Dermis microvascular lymphatic vessel endothelial cell (primary cell): Measurements from ENCODE around the gene BAG3. TPM values are rescaled to one million over a fixed set of nuclear protein-coding genes. Genes with fewer than 3 reads are reported as not detected.
"Not testable (repeated sequence)": the region's sequence is repeated elsewhere in the genome, so short reads cannot be mapped to it uniquely, and the experiment has no call there.

Source experiments
- DNase-seq, 2 donors: peaks; one replicate each; pipeline versions ENCODE4 v3.0.0 to v3.0.0-alpha.2; 2010; ENCODE audit warnings: low read depth in 2 of 2
- total RNA-seq: library from RNA; depleted of rRNA; stranded (reverse); fragments of >200 nt; gene quantifications from 2 replicates; pipeline ENCODE4 v1.2.1, GENCODE V29; 2014

Gene BAG3
- total RNA-seq = 4.9 and 8.3 TPM in 2 replicates

DNA sequence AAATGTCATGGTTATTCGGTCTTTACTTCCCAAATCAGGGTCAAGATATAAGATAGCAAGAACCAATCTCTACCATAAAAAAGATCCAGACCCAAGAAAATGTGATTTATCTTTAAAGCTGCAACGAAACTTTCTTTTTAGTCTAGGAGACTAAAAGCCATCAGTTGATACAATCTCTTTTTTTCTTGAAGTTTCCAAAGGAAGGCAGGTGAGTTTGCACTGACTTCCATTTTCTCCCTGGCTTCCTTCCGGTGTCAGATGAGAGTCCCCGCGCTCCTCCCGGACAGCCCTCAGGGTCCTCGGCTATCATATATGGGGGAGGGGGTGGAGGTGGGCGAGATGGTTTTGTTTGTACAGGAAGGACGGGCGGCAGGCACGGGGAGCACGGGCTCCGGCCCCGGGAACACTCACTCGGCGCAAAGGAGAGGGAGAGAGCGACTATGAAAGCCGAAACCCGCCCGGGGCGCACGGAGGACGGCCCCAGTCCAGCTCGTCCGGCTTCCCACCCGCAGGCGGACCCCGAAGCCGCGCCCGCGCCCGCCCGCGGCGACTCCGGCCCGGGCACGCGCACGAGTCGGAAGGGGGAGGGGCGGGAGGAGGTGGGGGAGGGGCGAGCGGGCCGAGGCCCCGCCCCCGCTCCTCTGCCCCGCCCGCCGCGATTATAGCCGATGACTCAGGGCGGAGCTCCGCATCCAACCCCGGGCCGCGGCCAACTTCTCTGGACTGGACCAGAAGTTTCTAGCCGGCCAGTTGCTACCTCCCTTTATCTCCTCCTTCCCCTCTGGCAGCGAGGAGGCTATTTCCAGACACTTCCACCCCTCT lies at the start of gene BAG3:
BAG3 (plus strand) TSS at position 689 of the 822 bp plus-strand sequence. CDS start 296 bp downstream, outside the sequence.
- peak; percentile 59 to 92 for DNase-seq

DNA sequence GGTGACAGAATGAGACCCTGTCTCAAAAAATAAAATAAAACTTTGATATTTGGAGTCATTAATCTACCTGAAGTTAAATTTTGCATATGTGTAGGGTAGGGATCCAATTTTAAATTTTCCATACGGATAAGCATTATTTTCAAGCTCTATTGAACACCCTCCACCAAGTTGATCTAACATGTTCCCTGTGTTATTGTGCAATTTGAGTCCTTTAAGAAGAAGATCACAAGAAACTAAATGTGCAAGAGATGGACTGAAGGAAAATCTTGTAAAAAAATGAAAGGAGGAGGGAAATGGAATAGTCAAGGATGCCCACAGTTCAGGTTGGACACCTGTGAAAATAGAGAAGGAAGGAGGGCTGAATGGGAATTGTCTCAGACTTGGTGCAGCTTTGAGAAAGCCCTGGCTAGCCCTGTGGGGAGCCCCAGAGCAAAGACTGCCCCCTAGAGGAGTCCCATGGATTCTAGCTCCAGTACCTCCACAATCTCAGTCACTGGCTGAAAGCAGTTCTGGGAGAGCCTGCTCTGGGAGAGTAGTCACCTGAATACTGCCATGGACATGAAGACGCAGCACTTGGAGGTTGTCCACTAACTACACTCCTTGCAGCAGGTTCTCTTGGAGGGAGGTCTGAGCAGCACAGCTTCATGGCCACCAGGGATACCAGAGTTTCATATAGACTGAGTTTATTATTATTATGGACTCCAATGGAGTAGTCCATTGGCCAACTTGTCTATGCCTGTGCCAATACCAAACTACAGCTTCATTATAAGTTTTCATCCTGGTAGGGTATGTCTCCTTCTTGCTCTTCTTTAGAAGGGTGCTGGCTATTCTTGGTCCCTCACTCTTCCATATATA lies 48.7 kb upstream of the BAG3 start:
- peak in 1 of 2 donors; percentile 46 for DNase-seq

DNA sequence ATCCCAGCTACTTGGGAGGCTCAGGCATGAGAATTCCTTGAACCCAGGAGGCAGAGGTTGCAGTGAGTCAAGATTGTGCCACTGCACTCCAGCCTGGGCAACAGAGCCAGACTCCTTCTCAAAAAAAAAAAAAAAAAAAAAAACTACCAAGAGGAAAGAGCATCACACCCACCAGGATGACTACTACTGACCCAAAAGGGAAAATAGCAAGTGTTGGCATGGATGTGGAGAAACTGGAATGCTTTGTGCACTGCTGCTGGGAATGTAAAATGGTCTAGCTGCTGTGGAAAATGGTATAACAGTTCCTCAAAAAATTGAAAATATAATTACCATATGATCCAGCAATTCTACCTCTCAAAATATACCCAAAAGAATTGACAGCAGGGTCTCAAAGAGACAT lies 46.7 kb upstream of the BAG3 start:
- DNase-seq = no peak

DNA sequence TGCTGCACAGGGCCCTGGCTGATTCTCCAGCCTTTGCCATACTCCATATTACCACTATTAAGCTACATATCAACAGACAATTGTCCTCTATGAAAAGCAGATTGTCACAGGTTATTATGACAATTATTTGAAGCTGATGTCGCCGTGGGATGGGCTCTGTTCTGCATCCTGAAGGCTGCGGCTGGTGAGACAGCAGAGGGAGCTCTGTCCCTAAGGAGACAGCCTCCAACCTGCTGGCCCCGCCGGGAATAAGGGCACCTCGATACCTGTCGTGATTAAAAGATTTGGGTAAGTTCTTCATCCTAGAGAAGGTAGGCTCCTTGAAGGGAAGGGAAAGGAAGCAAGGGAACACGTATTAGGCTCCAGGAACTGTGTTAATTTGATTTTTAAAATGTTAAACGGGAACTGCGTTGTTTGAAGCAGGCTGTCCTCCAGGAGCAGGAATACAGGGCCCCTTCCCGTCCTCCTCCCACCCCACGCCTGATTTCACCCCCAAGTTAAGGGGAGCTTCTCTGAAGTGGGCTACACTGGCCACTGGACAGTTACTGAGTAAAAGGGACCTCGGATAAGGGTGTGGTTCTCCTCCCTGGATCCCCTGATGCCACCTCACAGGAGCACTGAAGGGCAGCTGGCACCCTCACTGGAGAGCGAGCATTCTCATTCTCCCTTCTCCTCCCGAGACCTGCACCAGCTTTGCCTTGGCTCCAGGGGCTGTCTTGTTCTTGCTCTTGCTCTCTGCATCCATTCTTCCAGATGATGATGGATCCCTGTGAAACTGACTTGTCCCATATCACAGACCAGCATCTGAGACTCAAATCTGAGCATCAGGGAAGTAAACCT lies 42.6 kb upstream of the BAG3 start:
- peak; percentile 15 to 55 for DNase-seq

DNA sequence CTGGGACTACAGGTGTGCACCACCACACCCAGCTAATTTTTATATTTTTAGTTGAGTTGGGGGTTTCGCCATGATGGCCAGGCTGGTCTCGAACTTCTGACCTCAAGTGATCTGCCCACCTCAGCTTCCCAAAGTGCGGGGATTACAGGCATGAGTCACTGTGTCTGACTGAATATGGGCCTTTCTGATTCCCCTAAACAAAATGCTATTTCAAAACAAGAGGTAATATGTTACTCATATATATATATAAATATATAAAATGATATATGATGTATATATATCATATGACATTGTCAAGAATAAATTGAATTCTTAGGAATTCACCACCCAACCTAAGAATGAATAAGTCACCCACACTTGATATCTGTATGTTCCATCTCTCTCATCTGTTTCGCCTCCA lies 41.7 kb upstream of the BAG3 start:
- no peak for DNase-seq

DNA sequence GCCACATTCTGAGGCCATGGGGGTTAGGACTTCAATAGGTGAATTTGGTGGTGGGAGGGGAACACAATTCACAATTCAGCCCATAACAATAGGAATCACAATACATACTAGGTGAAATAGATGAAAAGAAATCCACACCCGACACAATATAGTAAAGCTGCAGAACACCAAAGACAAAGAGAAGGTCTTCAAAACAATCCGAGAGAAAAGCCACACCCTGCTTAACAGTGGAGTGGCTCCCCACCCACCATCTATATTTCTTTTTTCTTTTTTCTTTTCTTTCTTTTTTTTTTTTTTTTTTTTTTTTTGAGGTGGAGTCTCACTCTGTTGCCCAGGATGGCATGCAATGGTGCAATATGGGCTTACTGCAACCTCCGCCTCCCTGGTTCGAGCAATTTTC lies 39.7 kb upstream of the BAG3 start:
- no peak for DNase-seq

DNA sequence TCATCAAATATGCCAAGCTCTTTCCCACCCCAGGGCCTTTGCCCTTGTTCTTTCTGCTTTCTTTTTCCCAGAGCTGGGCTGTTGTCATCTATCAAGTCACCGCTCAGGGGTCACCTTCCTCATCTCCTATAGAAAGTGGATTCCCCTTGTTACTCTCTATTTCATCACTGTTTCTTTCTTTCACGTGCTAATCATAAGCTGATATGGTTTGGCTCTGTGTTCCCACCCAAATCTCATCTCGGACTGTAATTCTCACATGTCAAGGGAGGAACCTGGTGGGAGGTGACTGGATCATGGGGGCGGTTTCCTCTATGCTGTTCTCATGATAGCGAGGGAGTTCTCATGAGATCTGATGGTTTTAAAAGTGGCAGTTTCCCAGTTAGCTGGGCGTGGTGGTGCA lies 37.4 kb upstream of the BAG3 start:
- DNase-seq = no peak

DNA sequence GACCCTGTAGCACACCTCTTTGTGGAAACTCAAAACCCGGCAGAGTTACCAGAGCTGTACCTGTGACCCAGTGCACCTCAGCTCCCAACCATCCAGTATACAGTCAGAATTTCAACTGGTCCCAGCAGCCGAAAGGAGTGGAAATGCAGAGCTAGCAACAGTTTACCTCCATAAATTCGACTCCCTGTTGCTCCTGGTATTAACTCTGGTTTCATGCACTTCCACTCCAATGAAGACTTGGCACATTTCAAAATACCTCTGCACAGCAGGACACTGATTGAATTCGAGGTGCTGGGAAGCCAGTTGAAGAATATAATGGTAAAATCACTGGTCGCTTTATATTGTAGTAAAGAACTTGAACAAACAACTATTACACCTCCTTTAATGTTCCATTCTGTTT lies 36.5 kb upstream of the BAG3 start:
- DNase-seq = no peak

DNA sequence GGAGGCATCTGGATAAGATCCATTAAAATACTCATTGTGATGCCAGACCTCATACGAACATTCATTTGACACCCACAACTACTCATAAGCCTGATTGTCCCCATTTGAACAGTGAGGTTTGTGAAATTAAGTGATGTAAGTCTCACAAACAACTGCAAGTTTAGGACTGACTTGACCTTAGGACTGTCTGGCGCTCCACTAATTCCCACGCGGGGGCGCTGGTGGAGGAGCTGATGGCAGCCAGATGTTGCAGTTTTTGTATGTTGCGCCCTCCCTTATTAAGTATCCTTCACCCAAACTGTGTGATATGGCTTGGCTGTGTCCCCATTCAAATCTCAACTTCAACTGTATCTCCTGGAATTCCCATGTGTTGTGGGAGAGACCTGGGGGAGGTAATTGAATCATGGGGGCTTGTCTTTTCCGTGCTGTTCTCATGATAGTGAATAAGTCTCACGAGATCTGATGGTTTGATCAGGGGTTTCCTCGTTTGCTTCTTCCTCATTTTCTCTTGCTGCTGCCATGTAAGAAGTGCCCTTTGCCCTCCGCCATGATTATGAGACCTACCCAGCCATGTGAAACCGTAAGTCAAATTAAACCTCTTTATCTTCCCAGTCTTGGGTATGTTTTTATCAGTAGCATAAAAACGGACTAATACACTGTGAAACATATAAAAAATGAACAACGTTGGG lies 34.2 kb upstream of the BAG3 start:
- DNase-seq = no peak

DNA sequence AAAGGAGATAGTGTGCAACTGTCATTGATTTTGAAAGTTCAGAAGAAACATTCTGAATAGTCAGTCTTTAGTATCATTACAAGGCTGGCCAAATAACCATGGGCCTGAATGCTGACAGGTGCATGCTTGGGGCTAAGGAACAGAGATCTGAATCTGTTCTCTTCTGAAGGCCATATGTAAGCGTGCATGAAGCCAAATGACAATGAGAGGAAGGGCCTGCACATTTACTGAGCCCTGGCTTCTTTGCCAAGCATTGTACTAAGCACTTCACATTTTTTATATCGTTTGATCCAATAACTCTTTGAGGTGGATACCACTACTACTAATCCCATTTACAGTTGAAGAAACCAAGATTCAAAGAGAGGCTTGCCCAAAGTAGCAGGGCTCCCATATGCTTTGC lies 32.0 kb upstream of the BAG3 start:
- peak; percentile 8 to 72 for DNase-seq

DNA sequence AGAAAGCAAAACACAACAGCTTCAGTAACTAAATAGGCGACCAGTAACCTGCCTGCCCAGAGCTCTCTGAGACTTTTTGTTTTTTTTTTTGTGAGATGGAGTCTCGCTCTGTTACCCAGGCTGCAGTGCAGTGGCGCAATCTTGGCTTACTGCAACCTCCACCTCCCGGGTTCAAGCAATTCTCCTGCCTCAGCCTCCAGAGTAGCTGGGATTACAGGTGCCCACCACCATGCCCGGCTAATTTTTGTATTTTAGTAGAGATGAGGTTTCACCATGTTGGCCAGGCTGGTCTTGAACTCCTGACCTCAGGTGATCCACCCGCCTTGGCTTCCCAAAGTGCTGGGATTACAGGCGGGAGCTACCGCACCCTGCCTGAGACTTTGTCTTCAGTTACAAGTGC lies 31.4 kb upstream of the BAG3 start:
- not testable (repeated sequence) for DNase-seq

DNA sequence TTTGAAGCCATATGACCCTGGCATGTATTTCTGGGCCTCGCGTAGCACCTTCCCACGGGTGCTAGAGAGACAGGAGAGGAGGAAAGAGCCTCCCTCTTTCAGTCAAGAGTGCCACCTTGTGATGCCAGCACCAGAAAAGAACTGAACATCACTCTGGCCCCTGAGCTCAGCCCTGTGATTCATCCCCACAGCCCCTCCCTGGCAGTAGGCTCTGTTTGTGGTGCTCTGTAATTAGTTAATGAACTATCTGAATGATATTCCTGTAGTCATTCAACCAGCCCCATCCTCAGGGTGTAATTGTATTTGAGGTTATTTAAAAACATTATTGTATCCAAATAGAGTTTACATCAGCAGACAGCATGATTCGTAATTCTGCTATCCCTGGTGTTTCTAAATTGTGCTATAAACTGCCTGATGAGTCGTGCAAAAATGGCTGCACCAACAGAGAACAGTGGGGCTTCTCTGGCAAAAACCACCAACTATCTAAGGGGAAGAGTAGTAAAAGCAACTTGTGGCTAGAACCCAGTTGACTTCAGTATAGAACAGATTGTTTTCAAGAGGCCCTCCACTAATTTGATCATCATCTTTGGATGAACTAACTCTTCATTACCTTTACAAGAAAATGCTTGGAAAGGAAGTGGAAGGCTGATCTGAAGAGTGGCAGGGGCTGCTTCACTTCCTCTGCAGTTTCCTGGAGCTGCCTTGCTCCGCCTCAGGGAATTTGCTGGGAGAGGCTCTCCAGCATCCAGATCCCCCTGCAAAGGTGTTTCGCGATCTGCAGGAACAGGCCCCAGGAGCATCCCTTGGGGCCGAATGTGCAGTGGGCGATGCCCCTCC lies 30.7 kb upstream of the BAG3 start:
- DNase-seq = no peak

DNA sequence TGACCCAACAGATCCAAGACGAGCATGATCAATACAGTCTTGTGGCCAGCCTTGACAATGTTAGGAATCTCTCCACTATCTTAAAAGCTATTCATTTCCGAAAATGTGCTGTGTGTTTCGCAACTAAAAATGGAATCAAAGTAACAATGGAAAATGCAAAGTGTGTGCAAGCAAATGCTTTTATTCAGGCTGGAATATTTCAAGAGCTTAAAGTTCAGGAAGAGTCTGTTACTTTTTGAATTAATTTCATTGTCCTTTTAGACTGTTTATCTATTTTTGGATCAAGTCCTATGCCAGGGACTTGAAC lies 30.1 kb upstream of the BAG3 start:
- DNase-seq = no peak

DNA sequence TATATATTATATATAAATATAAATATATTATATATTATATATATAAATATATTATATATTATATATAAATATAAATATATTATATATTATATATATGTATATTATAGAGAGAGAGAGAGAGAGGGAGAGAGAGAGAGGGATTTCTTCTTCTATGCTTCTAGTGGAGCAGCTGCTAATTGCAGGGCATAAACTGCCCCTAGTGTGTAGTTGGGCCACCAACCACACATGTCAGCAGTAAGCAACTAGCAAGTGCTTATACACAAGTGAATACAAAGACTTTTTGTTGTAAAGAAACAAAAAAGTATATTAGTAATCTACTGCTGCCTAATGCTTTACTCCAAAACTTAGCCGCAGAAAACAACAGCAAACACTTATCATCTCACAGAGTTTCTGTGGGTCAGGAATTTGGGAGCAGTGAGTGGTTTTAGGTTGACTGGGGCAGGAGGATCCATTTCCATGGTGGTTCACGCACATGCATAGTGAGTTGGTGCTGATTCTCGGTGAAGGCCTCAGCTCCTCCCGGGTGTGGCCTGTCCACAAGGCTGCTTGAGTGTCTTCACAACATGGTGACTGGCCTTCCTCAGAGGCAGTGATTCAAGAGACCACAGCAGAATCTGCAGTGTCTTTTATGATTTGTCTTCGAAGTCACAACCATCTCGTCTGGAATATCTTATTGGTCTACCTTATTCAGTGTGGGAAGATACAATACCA lies 25.5 kb upstream of the BAG3 start:
- DNase-seq = no peak

DNA sequence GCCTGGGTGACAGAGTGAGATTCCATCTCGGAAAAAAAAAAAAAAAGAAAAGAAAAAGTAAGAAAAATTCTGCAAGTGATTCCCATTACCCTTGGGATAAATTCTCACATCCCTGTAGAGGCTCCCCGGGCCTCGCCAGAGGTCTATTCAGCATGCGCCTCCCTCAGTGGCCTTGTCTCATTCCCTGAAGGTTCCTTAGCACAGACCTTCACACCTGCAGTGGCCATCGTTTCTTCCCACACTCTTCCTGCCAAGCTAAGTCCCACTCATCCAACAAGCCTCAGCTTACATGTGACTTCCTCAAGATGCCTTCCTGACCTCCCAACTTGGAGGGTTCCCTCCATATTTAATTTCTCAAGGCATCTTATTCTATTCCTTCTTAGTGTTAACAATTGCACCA lies 20.9 kb upstream of the BAG3 start:
- DNase-seq = no peak

DNA sequence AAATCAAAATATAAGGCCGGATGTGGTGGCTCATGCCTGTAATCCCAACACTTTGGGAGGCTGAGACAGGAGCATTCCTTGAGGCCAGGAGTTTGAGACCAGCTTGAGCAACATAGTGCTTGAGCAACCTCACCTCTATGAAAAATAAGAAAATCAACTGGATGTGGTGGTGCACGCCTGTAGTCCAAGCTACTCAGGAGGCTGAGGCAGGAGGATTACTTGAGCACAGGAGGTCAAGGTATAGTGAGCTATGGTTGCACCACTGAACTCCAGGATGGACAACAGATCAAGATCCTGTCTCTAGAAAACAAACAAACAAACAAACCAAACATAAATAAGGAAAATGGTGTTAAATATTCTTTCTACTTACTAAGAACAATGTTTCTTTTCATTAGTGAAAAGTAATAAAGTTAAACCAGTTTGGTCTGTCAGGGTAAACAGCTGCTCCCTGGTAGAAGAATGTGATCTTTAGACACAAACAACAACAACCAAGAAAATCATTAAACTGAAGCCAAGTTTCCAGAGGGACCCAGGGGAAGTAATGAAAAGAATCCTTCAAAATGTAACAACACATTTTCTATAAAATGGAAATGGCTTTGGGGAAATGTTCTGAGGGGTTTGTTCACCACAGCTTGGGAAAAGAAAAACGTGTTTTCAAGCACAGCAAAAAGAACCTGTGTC lies 17.5 kb upstream of the BAG3 start:
- no peak for DNase-seq

DNA sequence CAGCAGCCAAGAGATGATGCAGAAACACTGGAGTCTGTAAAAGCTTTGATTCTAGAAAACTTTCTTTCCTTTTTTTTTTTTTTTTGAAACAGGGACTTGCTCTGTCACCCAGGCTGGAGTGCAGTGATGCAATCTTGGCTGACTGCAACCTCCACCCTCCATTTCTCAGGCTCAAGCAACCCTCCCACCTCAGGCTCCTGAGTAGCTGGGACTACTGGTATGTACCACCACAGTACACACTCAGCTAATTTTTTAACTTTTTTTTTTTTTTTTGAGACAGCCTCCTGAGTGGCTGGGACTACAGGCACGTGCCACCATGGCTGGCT lies 17.0 kb upstream of the BAG3 start:
- no peak for DNase-seq

DNA sequence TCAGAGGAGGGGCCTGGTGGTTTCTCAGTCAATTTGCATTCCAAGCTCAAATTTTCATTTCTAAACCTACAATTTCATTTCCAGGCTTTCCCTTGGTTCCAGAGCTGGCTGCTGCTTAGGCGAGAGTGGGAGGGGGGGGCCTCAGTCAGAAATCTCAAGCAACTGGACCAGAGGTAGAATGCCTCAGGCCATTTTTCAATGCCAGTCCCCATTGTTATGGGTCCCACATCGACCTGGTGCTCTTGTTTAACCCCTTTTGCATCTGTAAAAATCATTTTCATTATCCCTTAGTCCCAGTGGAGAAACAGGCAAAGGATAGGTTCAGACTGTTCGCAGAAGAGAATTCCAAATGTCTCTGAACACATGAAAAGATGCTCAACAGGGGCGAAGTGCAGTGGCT lies 13.5 kb upstream of the BAG3 start:
- no peak for DNase-seq

DNA sequence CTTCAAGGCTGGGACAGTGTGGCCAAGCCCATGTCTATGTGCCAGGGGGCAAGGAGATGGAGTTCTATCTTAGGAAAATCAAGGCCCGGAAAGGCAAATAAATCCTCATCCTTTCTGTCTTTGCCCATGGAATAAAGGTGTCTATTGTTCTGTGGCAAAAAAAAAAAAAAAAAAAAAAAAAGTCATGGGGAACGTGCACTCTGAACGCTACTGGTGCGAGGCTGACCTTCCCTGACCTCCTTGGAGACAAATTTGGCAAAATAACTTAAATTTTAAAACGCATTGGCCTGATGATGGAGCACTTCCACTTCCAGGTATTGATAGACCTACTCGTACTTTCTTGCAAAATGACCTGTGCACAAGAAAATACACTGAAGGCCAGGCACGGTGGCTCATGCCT lies 12.2 kb upstream of the BAG3 start:
- DNase-seq = no peak
